ENCODE measurements around the gene AANAT. TPM values are rescaled to one million over a fixed set of nuclear protein-coding genes. Genes with fewer than 3 reads are reported as not detected.

AANAT gene
- total RNA-seq, 6 experiments from 2014 or later: not detected

DNA sequence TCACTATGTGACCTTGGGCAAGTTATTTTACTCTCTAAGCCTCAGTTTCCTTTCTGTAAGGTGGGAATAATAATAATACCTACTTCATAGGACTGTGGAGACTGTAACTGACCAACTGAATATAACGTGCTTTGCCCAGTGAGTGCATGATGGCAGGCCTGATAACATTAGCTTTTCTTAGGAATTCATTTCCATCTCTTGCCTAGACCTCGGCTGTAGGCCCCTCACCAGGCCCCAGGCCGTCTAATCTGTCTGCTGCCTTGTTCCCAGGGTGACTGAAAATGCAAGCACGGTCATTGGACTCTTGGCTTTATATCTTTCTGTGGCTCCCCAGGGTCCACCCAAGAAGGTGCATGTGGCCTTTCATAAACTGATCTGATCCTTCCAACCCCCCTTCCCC, 7.7 kb upstream of the AANAT start:
- DNase-seq (no peak), ATAC-seq (no peak)
- Histone ChIP-seq H3K9me3 (no peaks in the 10 kb centered on the region), H3K27ac (no peak overlapping the region), H3K4me1 (no peaks in the 10 kb centered on the region), H3K27me3 (no peaks in the 10 kb centered on the region), H3K4me3 (no peak overlapping the region), H3K36me3 (no peaks in the 10 kb centered on the region)
- TF ChIP-seq, protein P1, sequence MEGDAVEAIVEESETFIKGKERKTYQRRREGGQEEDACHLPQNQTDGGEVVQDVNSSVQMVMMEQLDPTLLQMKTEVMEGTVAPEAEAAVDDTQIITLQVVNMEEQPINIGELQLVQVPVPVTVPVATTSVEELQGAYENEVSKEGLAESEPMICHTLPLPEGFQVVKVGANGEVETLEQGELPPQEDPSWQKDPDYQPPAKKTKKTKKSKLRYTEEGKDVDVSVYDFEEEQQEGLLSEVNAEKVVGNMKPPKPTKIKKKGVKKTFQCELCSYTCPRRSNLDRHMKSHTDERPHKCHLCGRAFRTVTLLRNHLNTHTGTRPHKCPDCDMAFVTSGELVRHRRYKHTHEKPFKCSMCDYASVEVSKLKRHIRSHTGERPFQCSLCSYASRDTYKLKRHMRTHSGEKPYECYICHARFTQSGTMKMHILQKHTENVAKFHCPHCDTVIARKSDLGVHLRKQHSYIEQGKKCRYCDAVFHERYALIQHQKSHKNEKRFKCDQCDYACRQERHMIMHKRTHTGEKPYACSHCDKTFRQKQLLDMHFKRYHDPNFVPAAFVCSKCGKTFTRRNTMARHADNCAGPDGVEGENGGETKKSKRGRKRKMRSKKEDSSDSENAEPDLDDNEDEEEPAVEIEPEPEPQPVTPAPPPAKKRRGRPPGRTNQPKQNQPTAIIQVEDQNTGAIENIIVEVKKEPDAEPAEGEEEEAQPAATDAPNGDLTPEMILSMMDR (IDR thresholded peaks at IDR 0.05): no peak
- no peak for TF ChIP-seq POLR2A (IDR thresholded peaks at IDR 0.05)
- WGBS (ENCODE audit: insufficient coverage, low coverage, low lambda C conversion rate, missing lambda C conversion rate): 52% methylated on average over 3 of the region's 4 CpGs
- intact Hi-C loops (cut with DNase I): no loop called here

DNA sequence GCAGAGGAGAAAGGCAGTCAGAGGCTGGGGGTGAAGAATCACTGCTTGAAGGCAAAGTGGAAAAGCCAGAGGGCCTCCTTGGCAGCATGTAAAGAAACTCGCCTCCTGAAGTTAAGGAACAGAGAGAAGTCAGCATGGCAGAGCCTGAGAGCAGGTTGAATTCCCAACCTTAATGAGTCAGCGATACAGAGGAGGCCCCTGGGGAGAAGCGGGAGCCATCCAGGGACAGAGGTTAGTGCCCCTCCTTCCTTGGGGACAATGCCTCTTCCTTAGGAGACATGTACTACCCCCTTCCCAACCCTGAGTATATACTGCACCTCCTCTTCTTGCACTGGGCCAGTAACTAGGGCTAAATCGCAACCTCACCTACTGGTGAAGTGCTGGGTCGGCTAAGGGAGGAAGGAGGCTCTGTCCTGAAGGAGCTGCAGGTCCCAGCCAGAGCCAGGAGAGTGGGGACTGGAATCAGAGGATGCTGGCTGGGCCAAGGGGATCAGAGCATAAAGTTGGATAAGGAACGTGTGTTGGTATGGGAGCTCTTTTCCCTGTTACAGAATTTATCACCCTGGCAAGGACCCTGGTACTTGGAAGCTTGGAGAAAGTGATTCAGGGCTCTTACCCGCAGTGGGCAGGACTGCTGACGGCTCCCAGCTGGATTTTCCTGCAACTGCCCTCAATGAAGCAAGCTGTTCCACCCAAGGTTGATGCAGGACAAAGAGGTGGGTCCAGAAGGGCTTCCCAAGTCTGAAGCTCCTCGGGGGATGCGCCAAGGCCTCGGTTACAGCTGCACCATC, 5.4 kb upstream of the AANAT start:
- DNase-seq: no peak
- H3K9me3 ChIP-seq: no peaks in the 10 kb centered on the region
- no peak overlapping the region for H3K27ac ChIP-seq
- TF ChIP-seq POLR2A (IDR thresholded peaks at IDR 0.05): no peak
- TF ChIP-seq, protein P1 (IDR thresholded peaks at IDR 0.05): no peak
- H3K4me1 ChIP-seq: no peaks in the 10 kb centered on the region
- 62% methylated on average over 6 of the region's 11 CpGs for WGBS (ENCODE audit: insufficient coverage, low coverage, low lambda C conversion rate, missing lambda C conversion rate)
- H3K4me3 ChIP-seq: no peak overlapping the region
- H3K36me3 ChIP-seq: no peaks in the 10 kb centered on the region
- no peak for ATAC-seq
- intact Hi-C loops (cut with DNase I): no loop called here
- H3K27me3 ChIP-seq: no peaks in the 10 kb centered on the region

DNA sequence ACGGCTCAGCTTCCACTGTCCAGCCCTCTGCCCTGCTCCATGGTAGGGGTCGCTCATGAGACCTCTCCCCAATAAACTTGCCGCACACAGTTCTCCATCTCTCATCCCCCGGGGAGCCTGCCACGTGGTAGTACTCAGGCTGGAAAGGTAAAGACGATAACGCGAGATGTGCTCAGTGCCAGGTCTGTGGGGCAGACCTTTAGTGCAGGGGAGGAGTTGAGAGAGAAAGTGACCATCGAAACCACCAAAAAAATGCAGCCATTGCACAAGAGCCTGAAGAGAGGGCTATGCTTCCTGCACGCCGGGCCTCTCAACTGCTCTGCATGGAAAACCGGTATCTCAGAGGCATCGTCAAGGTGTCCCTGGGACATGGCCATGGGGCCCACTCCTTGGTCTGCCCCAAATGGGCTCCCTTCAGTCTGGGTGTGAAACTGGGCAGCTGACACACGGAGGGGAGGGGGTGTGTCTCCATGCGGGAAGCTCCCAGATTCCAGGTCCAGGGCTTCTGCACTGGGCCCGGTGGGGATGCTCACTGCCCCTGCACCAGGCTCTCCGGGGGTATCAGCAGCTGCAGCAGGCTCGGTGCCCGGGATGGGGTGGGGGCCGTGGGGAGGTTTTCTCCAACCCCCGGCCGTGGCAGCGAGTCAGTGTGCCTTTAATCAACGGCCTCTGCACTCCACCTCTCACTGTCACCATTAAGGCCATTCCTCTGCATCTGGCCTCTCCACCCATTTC, 4.7 kb upstream of the AANAT start:
- no peaks in the 10 kb centered on the region for H3K27me3 ChIP-seq
- no peak overlapping the region for H3K27ac ChIP-seq
- no peak for ATAC-seq
- H3K9me3 ChIP-seq: no peaks in the 10 kb centered on the region
- TF ChIP-seq, protein P1 (IDR thresholded peaks at IDR 0.05): no peak
- TF ChIP-seq POLR2A (IDR thresholded peaks at IDR 0.05): no peak
- H3K36me3 ChIP-seq: no peaks in the 10 kb centered on the region
- 40% methylated on average over 2 of the region's 24 CpGs for WGBS (ENCODE audit: insufficient coverage, low coverage, low lambda C conversion rate, missing lambda C conversion rate)
- DNase-seq: no peak
- intact Hi-C loops (cut with DNase I): no loop called here
- H3K4me1 ChIP-seq: no peaks in the 10 kb centered on the region
- H3K4me3 ChIP-seq: no peak overlapping the region

DNA sequence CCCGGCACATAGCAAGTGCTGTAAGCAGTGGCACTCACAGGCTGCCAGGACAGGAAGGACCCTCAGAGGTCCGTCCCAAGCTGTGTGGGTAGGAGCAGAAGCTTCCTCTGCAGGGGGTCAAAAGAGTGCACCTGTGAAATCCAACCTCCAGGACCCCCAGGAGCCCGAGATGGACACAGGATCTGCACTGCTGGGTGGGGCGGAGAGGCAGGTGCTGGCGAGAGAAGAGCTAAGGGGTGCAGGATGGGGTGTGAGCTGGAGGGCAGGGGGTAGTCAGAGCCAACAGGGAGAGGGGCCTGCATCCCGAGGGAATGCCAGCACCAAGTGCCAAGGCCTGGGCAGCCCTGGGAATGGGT, 650 bp upstream of the AANAT start:
- WGBS (ENCODE audit: insufficient coverage, low coverage, low lambda C conversion rate, missing lambda C conversion rate): 81% methylated on average over 3 of the region's 6 CpGs
- TF ChIP-seq POLR2A (IDR thresholded peaks at IDR 0.05): no peak
- TF ChIP-seq, protein P1 (IDR thresholded peaks at IDR 0.05): no peak
- no peaks in the 10 kb centered on the region for H3K27me3 ChIP-seq
- H3K4me1 ChIP-seq: no peaks in the 10 kb centered on the region
- DNase-seq: no peak
- no peaks in the 10 kb centered on the region for H3K36me3 ChIP-seq
- H3K4me3 ChIP-seq: no peak overlapping the region
- ATAC-seq: no peak
- intact Hi-C loops (cut with DNase I): loop anchor here (5.0 kb wide), 1 partner anchor 41 kb away; no protein-coding TSS in a partner anchor
- H3K27ac ChIP-seq: no peak overlapping the region
- H3K9me3 ChIP-seq: no peaks in the 10 kb centered on the region

All from right lobe of liver (tissue), 6 donors.